Calu3 (cell line): Measurements from ENCODE around the gene LCE7A. TPM values are rescaled to one million over a fixed set of nuclear protein-coding genes. Genes with fewer than 3 reads are reported as not detected.

Experiments used
- BruUV-seq: library from RNA; stranded (reverse); fragments of 400-500 nt; replicated peaks from 2 replicates; lab custom pipeline; 2021; lab: Mats Ljungman, UMichigan
- CTCF ChIA-PET: fragments of 300-600 bp; sonication (Branson Sonifier 250); formaldehyde crosslinking; loops from one replicate; lab custom pipeline; 2022; ENCODE audit warnings: antibody characterized with exemption; lab: Charles Lee
- DNase-seq: peaks from one replicate; pipeline ENCODE4 v3.0.0; 2022
- H3K27ac Mint-ChIP-seq: one replicate; pipeline ENCODE4 v1.8.0; 2022; ENCODE audit warnings: mixed read lengths; ENCODE audit not compliant: unreplicated experiment
- H3K27me3 Mint-ChIP-seq: one replicate; pipeline ENCODE4 v1.8.0; 2022; ENCODE audit warnings: mixed read lengths; ENCODE audit not compliant: unreplicated experiment
- H3K36me3 Mint-ChIP-seq: one replicate; pipeline ENCODE4 v1.8.0; 2022; ENCODE audit warnings: mild to moderate bottlenecking, moderate library complexity, mixed read lengths; ENCODE audit not compliant: insufficient read depth, unreplicated experiment
- H3K4me1 Mint-ChIP-seq: one replicate; pipeline ENCODE4 v1.8.0; 2022; ENCODE audit warnings: mild to moderate bottlenecking, low read depth, mixed read lengths; ENCODE audit not compliant: unreplicated experiment
- H3K4me3 Mint-ChIP-seq: one replicate; pipeline ENCODE4 v1.8.0; 2022; ENCODE audit warnings: mild to moderate bottlenecking, low read depth, moderate library complexity, mixed read lengths; ENCODE audit not compliant: unreplicated experiment
- H3K9me3 Mint-ChIP-seq: one replicate; pipeline ENCODE4 v1.8.0; 2022; ENCODE audit warnings: low read depth, mixed read lengths; ENCODE audit not compliant: unreplicated experiment
- CTCF ChIP-seq: fragments of 200-600 bp; IDR thresholded peaks from one replicate; pipeline ENCODE4 v1.8.0; 2022; ENCODE audit warnings: antibody characterized with exemption; ENCODE audit not compliant: unreplicated experiment
- intact Hi-C: fragments of 100-400 bp; cut with micrococcal nuclease; formaldehyde crosslinking; loops from one replicate; pipeline ENCODE4 v1.10.0; 2022; ENCODE audit not compliant: unreplicated experiment
- total RNA-seq: library from RNA; stranded (reverse); gene quantifications from 2 replicates; pipeline ENCODE4 v1.2.3, GENCODE V29; 2022

LCE7A gene
- total RNA-seq, 1 experiment from 2014 or later: not detected

GRCh38 chr1:152823294-152823693 lies 36.5 kb upstream of the LCE7A start:
- Mint-ChIP-seq H3K27me3 (peaks cover 55% of the 10 kb centered on the region), H3K4me3 (no peak overlapping the region), H3K36me3 (no peaks in the 10 kb centered on the region), H3K4me1 (no peaks in the 10 kb centered on the region), H3K27ac (no peak overlapping the region), H3K9me3 (no peaks in the 10 kb centered on the region)
- BruUV-seq: no TSS peak
- CTCF ChIA-PET: no interaction called here
- TF ChIP-seq CTCF: no peak
- DNase-seq: no peak
- intact Hi-C loops: no loop called here

- DNase-seq: no peak
Observed at GRCh38 chr1:152824964-152825363, 34.8 kb upstream of the LCE7A start.

GRCh38 chr1:152827173-152827572 lies 32.6 kb upstream of the LCE7A start, which contains the start of gene LCE1A:
Gene LCE1A, plus strand, starts transcription at chr1:152827473. Its CDS starts 0 bp downstream, at chr1:152827473.
- Mint-ChIP-seq H3K4me3 (no peak within 1 kb of the TSS), H3K9me3 (no peaks in the 10 kb centered on the region), H3K4me1 (no peaks in the 10 kb centered on the region), H3K27me3 (peaks cover 62% of the 10 kb centered on the region), H3K36me3 (no peaks in the 10 kb centered on the region), H3K27ac (no peak within 1 kb of the TSS)
- CTCF ChIA-PET: no interaction called here
- TF ChIP-seq CTCF: no peak
- intact Hi-C loops: no loop called here
- BruUV-seq: no TSS peak
- no peak for DNase-seq

More at GRCh38 chr1:152824964-152825363, 34.8 kb upstream of the LCE7A start:
- H3K27ac Mint-ChIP-seq: no peak overlapping the region
- no peaks in the 10 kb centered on the region for H3K36me3 Mint-ChIP-seq
- no TSS peak for BruUV-seq
- no peaks in the 10 kb centered on the region for H3K4me1 Mint-ChIP-seq
- no peak for TF ChIP-seq CTCF
- CTCF ChIA-PET: no interaction called here
- H3K4me3 Mint-ChIP-seq: no peak overlapping the region
- peaks cover 54% of the 10 kb centered on the region for H3K27me3 Mint-ChIP-seq
- intact Hi-C loops: no loop called here
- H3K9me3 Mint-ChIP-seq: no peaks in the 10 kb centered on the region

GRCh38 chr1:152836870-152837269 lies 22.9 kb upstream of the LCE7A start:
- no peak for TF ChIP-seq CTCF
- no peaks in the 10 kb centered on the region for H3K36me3 Mint-ChIP-seq
- DNase-seq: no peak
- intact Hi-C loops: no loop called here
- CTCF ChIA-PET: interaction anchor here (0.6 kb wide), 2 partner anchors 23 to 45 kb away, joined by 3 read pairs; no protein-coding TSS in a partner anchor
- no peaks in the 10 kb centered on the region for H3K9me3 Mint-ChIP-seq
- H3K4me1 Mint-ChIP-seq: no peaks in the 10 kb centered on the region
- BruUV-seq: no TSS peak
- H3K27me3 Mint-ChIP-seq: peaks cover 58% of the 10 kb centered on the region
- H3K27ac Mint-ChIP-seq: no peak overlapping the region
- H3K4me3 Mint-ChIP-seq: no peak overlapping the region
